HG02884 (cell line): ENCODE data around the gene RELN.

Source experiments
- ATAC-seq: cut with Tn5 transposase; IDR thresholded peaks from one replicate; pipeline ENCODE4 v1.9.1; 2021; ENCODE audit warnings: mild to moderate bottlenecking, moderate library complexity; ENCODE audit not compliant: unreplicated experiment

The RELN gene

DNA sequence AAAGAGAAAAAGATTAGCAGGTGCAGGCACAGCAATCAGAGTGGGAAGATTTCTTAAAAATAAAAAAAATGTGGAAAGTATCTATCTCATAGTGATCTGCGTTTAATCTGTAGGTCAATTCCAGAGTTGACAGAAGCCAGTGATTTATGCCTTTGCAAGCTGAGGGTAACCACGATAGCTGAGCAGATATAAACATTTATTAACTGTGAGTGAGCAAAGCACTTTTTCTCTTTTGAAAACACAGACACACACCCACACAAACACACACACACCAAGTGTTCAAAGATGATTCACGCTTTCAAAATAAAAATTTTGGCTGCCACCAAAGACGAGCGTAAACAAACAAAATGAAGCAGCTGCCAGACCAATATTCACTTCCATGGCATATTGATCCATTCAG, 300.2 kb downstream of the RELN start:
- ATAC-seq: no peak

DNA sequence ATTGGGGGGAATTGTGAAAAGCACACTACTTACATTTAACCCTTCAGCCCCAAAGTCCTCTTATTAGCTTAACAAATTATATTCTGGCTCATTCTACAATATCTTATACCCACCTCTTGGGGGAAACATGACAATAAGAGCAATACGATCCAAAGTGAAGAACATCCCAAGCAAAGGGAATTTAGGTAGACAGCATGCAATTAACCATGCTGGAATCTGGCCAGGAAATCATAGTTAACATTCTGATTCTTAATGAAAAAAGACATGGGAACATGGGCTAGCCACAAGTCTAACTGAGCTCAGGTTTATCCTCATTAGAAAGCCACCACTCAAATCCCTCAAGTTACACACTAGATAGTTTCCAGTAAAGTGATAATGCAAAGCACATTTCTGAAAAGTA, 301.5 kb downstream of the RELN start:
- ATAC-seq: no peak

DNA sequence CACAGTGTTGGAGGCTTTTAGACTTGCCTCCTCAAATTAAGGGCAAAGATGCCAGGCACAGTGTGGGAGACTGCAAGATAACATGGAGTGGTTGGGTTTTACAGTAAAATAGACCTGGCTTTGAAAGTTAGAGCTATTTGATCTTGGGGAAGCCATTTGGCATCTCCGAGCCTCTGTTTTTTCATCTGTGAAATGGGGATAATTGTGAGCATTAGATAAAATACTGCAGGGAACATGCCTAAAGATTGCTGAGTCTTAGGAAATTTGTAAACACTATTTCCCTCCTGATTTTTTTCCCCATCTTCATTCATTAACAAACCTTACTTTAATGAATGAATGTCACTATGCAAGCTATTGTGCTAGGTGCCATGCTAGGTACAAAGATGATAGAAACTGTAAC, 302.2 kb downstream of the RELN start:
- ATAC-seq: no peak

DNA sequence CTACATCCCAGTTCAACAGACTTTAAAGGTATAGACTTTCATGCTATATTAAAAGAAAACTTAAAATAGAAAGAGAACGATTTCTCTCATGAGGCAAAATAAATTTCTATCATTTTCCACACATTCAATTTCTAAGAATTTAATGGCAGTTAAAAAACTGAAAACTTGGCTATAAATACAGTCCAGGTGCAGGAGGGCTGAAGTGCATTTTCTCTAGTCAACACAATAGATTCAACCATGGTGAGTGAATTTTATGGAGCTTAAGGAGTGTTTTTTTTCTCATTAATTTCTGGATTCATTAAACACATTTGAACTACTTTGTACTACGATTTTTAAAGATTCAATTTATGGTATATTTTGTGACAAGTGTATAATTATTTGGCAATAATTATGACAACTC, 302.7 kb downstream of the RELN start:
- ATAC-seq: no peak

DNA sequence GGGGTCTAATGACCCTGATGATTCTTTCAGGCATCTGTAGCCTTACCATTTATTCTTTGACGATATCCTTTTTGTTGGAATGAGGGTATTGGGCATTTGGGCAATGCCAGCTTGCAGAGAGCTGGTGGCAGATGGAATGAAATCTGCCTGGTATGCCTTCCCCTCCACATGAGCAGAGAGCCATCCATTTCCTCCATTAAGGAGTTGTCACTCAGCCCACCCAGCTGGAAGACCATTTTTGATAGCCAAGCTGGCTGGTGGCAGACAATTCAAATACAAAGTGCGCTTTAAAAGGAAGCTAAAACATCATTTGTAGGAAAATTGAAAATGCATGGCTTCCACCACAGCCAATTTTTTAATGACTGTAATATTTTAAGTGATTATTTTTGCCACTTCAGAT, 303.4 kb downstream of the RELN start:
- ATAC-seq: no peak

DNA sequence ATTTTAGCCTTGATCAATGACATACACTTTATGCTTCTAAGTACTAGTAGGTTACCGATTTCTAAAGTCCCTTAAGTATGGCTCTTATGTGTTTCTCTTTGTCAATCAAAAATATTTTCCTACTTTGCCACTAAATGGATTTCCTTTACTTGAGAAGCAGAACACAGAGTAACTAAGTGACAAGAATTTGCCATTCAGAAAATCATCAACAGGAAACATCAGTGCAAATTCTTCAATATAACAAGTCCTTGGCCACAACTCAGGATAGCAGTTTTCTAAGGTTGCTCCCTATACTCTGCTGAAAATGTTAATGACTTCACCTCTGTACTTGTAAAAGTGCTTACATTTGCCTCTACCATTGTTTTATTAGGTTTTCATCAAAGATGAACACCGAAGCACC, 303.8 kb downstream of the RELN start:
- no peak for ATAC-seq

DNA sequence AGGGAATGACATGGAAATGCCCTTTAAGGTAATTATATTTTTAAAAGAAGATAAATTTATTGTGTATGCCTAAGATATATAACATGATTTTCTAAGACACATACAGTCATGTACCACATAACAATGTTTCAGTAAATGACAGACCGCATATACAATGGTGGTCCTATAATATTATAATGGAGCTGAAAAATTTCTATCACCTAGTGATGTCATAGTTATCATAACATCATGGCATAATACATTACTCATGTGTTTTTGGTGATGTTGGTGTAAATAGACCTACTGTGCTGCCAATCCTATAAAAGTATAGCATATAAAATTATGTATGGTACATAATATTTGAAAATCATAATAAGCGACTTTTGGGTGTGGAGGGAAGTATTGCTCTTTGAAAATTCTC, 306.1 kb downstream of the RELN start:
- no peak for ATAC-seq

DNA sequence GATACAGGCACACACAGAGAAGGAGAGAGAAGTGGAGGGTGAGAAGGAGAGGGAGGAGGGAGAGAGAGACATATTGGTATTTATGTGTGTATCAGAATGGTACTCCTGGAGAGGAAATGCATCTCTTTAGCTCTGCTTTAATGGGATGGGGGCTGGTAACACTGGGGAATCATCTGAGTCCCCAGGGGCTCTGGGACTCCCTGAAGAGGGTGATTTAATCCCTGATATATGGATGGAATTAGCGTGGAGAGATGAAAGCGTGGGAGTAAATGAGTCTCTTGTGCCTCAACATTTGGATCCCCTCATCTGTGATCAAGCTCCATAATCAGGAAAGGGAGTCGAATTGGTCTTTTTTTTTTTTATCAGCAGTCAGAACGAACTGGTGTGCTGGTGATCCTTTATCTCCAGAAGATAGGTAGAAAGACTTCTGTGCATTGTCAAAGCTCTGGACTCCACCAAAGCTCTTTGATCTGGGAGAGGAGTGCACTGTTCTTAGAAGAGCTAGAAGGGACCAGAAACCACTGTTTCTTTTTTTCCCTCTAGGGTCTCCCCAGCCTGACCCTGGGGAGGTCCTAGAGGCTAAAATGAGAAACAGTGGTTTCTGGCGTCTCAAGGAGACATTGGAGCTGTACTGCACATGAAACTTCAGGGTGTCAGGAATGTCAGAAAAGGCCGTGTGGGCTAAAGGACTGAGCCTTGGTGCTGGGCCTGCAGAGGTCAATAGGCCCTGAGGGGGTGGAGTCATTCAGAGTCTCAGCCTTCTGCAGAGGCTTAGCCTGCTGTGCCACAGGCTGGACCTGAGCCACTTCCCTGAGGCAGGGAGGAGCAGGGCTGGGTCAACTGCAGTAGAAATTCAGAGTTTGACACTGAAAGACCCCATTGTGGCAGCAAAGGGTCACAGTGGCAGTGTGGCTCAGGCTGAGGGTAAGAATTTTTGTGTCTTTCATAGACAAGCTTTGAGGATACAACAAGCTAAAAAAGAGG, 309.0 kb downstream of the RELN start:
- no peak for ATAC-seq

DNA sequence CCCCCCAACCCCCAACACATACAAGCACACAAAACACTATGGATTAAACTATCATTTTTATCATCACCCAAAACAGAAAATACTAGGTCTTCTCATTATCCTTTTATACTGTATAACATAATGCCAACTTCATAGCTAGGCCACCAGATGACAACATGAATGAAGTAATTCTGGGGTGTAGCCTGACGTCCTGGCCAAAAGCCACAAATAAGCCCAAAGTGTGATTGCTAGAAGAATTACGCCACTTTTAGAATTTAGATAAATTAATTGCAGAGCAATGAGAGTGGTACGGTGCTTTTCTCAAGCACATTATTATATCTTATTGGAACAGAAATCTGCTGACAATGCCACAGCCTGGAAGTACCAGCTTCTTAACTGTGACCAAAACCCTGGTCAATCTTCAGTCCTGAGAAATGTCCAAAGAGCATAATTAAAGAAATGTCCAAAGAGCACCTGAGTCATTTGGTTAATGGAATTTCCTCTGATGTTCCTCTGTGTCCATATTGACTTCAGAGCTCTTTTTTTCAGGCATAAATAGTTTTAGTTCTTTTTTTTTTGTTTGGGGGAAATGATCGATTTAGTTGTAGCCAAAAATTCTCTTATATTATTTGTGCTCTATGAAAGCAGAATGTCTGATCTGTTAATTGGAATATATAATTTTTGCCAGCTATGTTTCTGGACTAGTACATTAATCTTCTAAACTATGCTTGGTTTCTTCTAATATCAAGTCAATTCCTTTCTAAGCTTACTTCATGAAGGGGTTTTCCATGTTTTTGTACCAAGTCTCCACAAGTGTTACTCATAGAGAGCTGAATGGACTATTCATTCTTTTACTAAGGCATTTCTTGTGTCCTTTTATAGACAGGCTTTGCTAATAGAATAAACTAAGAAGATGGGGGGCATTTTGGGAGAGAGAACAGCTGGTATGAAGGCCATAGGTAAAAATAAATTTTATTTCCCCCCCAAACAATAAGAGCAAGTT, 310.0 kb downstream of the RELN start:
- ATAC-seq: no peak

DNA sequence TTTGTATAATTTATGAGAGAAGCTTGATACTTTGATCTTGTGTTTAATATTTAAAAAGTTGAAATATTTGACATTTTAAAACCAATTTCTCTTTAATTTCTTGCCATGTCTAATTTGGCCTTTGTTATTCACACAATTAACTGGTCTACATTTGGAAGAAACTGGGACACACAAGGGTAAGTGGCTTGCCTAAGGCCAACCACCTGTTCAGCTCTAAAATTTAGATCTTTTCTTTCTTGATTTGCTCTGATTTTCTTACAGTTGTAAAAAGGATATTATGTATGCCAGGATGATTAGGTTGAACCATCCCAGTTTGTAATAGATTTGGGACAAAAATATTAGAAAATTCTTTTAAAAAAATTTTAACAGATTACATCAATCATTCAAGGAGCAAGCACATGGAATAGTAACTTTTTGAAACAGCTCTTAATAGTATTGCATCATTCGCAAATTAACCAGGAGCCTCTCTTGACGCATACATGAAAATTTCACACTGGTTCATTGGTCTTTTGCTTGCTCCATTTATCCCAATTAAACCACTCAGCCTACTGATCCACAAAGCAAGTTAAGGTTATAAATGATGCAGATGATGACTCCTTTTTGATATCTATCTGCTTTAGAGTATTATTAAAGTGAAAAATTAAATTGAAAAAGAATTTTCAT, 321.0 kb downstream of the RELN start:
- no peak for ATAC-seq

DNA sequence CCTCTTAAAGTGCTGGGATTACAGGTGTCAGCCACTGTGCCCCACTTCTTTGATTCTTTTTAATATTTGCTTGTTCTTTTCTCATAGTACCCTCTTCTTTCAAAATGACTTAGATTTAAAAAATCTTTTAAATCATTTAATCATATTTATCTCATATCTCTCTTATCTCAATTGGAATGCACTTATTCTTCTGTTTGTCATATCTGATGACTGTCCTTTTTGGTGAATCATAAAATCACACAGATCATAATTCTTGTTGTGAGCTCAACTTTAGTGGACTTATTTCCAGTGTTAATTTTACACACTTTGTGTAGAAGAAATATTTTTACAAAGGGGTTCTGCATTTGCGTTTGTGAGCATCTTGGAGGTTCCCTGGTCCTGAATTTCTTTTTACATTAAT, 323.1 kb downstream of the RELN start:
- ATAC-seq: no peak

DNA sequence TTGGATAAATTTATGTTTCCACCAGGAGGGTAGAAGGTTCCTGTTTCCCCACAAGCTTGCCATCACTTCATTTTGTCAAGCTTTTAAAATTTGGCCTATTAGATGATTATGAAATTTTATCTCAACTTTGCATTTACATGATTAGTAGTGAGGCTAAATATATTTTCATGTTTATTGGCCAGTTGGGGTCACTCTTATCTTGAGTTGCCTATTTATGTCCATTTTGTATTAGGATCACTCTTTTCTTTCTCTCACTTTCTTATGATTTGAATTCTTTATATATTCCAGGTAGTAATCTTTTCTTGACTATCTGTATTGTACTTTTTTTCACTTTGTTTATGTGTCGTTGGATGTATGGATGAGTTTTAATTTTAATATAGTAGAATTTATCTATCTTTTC, 324.9 kb downstream of the RELN start:
- no peak for ATAC-seq

DNA sequence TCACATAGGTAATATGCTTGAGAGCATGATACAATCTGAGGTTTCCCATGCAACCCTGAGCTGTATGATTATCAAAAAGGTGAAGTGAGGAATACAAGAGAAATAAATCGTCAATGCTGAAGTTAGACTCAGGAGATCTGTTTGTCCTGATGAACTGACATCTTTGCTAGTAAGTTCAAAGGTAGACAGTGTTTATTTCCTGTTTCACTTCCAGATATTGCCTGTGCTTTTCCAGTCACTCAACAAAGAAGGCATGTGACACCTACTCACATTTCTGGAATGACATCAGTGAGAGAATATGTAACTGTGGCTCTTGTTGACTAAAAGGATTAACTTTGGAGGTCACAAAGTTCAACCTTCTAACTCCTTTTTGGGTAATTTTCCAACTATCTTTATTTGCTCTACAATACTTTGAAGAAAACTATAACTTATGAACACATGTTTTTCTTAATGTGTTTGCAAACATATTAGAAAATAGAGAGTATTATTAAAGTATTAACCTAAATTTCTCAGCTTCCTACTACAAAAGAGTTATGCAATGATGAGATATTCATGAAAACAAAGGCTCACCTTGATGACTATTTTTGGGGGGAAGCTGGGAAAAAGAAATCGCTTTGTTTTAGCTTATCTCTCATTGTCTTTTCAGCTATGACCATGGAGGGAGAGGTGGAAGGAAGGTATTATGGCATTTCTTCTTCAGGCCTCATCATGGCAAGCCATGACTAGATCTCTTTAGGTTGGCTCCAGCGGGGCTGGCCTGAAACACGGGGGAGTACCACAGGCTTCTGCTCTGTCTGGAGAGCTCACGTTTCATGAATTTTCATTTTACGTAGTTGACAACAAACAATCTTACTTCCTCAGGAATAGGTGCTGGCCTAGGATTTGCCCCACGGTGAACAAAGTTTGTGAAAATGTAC, 328.7 kb downstream of the RELN start:
- ATAC-seq: no peak

DNA sequence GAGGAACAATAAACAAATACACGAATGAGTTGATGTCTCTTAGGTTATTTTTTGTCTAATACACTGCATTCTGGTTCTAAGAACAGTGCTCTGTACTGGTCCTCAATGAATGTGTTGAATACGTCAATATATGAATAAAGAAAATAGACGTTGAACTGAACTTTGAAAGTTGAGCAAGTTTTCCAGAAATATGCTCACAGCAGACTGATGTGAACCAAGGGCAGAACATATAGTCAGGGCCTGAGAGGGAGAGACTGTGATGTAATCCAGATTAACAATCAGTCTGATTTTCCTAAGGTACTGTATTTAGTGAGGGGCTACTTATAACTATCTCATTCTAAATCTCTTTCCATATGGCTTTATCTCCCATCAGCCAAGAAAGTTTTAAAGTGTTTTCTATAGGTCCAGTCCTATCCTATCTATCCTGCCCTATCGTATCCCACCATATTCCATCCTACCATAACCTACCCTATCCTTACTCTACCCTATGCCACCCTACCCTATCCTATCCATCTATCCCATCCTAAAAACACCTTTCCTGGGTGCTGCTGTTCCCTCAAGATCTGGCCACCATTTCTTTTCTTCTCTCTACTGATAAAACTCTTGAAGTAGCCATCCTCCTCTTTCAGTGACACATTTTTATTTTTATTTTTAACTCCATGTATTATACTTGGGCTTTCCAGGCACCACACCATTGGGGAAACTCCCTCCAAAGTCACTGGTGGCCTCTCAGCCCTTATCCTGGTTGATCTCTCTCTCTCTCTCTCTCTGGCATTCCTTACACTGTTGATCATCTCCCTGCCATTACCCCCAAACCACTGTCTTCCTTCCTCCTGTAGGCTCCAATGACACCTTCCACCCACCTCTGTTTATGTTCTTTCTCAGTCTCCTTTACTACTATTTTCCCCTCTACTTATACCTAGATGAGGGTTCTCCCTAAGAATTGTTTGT, 331.1 kb downstream of the RELN start:
- no peak for ATAC-seq

DNA sequence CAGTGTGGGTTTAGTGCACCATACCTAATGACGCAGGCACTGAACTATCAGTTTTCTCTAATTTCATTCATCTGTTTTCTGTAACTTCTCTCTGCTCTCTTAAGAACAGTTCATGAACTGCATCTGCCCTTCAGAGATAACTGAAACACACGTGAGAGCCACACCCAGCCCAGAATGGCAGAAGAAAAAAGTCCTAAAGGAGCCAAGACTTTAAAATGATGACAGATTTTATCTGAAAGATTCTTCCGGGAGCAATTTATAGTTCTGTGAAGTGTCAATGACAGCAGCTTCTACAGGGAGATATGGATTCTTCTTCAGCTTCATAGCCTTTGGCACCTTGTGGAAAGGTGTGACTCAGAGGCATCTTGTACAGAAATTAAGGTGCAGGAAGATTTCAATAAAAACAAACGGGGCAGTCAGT, 332.0 kb downstream of the RELN start:
- no peak for ATAC-seq

DNA sequence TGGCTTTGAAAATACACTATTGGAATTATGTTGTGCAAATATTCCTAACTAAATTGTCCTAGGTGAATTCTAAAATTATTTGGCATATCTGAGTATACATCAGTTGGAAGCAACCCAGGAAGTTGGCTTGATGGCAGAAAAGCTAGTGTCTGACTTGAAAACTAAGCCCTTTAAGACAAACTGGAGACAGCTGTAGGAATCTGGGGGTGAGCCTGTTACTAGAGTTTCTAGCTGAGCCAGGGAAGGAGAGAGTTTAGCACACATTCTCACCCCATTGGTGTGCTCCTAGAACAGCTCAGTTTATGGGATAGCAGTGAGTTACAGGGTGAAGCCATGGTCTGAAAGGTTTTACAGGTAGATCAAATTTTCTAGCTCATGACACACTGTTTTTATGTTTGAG, 333.2 kb downstream of the RELN start:
- no peak for ATAC-seq

DNA sequence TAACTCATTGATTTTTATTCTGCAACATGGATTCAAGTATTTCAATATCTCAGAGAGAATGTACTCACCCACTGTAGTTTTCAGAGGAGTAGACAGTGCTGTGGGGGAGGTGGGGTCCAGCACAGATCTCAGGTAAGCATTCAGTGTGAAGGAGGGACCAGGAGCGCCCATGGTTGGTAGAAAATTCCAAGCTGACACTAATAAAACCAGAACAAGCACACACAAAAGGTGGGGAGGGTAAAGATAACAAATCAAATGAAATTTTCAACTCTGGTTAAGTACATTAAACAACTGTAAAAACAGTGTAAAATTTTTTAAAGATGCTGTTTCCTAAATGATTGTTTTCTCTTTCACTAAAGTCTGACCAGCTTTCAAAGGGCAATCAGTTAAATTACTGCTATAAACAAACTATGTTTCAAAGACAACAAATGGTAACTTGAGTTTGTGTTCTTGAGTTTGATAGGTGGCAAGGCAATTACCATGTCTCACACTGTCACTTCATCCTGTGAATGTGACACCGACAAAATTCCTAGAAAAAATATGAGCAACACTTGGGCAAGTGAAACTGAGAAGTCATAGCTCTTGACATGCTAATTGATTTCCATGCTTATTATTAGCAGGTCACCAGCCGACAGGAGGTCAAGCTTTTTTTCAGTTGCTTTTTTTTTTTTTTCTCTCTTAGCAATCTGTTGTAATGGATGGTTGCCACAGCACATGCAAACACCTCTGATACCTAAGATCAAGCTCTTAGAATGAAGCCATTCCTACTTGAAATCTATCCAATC, 337.7 kb downstream of the RELN start:
- no peak for ATAC-seq

DNA sequence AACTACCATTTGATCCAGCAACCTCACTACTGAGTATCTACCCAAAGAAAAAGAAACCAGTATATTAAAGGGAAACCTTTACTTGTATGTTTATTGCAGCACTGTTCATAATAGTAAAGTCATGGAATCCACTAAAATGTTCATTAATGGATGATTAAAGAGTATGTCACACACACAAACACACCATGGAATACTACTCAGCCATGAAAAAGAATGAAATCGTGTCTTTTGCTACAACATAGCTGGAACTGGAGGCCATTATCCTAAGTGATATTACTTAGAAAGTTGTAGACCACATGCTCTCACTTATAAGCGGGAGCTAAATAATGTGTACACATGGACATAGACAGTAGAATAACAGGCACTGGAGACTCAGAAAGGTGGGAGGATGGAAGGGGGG, 340.4 kb downstream of the RELN start:
- no peak for ATAC-seq
